Measurements from ENCODE around the gene CLIP2.
"Not testable (repeated sequence)": the region's sequence is repeated elsewhere in the genome, so short reads cannot be mapped to it uniquely, and the experiment has no call there.

DNA sequence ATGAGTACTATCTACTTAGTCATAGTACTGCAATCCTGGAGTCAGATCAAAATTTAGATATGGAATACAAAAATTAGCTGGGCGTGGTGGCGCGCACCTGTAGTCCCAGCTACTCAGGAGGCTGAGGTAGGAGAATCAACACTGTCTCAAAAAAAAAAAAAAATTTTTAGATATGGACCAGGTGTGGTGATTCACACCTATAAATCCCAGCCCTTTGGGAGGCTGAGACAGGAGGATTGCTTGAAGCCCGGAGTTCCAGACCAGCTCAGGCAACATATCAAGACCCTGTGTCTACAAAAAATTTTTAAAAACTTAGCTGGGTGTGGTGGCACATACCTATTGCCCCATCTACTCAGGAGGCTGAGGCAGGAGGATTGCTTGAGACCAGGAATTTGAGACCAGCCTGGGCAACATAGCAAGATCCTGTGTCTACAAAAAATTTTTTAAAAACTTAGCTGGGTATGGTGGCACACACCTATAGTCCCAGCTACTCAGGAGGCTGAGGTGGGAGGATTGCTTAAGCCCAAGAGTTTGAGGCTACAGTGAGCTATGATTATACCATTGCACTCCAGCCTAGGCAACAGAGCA, 63.4 kb downstream of the CLIP2 start:
- TF ChIP-seq PAX5 (IDR thresholded peaks at IDR 0.05; ENCODE audit: insufficient read depth, low read length, severe bottlenecking); POLR2AphosphoS5 (IDR thresholded peaks at IDR 0.05; ENCODE audit: low read depth, low read length); POLR2A (IDR thresholded peaks at IDR 0.05; ENCODE audit: low read depth, low read length); SPI1 (IDR thresholded peaks at IDR 0.05; ENCODE audit: low read depth, low read length); POU2F2 (IDR thresholded peaks at IDR 0.05; ENCODE audit: low read depth, low read length): not testable (repeated sequence)

Data from GM12891 (cell line).